Activated T-helper 2 cell treated with anti-CD3 and anti-CD28 coated beads, Interferon-gamma antibody, Interleukin-2, Interleukin-4, amounts not matched to agents 10 μg/mL and 5 μg/mL and 100 μg/mL, durations not matched to agents 14 hours and 24 hours and 36 hours (primary cell): Measurements from ENCODE around the gene PPP2R2C. TPM values are rescaled to one million over a fixed set of nuclear protein-coding genes. Genes with fewer than 3 reads are reported as not detected.

Experiments
- DNase-seq: peaks from one replicate; pipeline ENCODE4 v3.0.0; 2021; ENCODE audit warnings: low spot score
- H3K27ac Mint-ChIP-seq: one replicate; pipeline ENCODE4 v1.8.0; 2021; ENCODE audit warnings: mixed read lengths
- H3K27me3 Mint-ChIP-seq: one replicate; pipeline ENCODE4 v1.8.0; 2021; ENCODE audit warnings: low read depth, mixed read lengths
- H3K36me3 Mint-ChIP-seq: one replicate; pipeline ENCODE4 v1.8.0; 2021; ENCODE audit warnings: low read depth, mixed read lengths
- H3K4me1 Mint-ChIP-seq: one replicate; pipeline ENCODE4 v1.8.0; 2021; ENCODE audit warnings: low read depth, mixed read lengths
- H3K4me3 Mint-ChIP-seq: one replicate; pipeline ENCODE4 v1.8.0; 2021; ENCODE audit warnings: low read depth, mild to moderate bottlenecking, moderate library complexity, mixed read lengths
- H3K9me3 Mint-ChIP-seq: one replicate; pipeline ENCODE4 v1.8.0; 2021; ENCODE audit warnings: mixed read lengths
- intact Hi-C: fragments of 100-400 bp; cut with micrococcal nuclease; formaldehyde crosslinking; loops from one replicate; pipeline ENCODE4 v1.15.1; 2023
- total RNA-seq: library from RNA; stranded (reverse); gene quantifications from 2 replicates; pipeline ENCODE4 v1.2.3, GENCODE V29; 2022

The PPP2R2C gene
- not detected in 2 replicates for total RNA-seq

- Mint-ChIP-seq H3K4me3 (no peak within 1 kb of the TSS), H3K36me3 (no peaks in the 10 kb centered on the region), H3K27ac (no peak within 1 kb of the TSS), H3K4me1 (no peaks in the 10 kb centered on the region), H3K9me3 (no peaks in the 10 kb centered on the region), H3K27me3 (peaks cover 39% of the 10 kb centered on the region)
- no peak for DNase-seq
- intact Hi-C loops: no loop called here
Observed at GRCh38 chr4:6472387-6473263, at the start of gene PPP2R2C. Gene PPP2R2C (minus strand): TSS chr4:6472614. CDS start chr4:6472229, 385 bp downstream.

GRCh38 chr4:6520978-6521377 lies 48.6 kb upstream of the PPP2R2C start:
- H3K4me3 Mint-ChIP-seq: no peak overlapping the region
- no peaks in the 10 kb centered on the region for H3K9me3 Mint-ChIP-seq
- intact Hi-C loops: no loop called here
- H3K27me3 Mint-ChIP-seq: no peaks in the 10 kb centered on the region
- no peak overlapping the region for H3K27ac Mint-ChIP-seq
- H3K36me3 Mint-ChIP-seq: no peaks in the 10 kb centered on the region
- no peak for DNase-seq
- H3K4me1 Mint-ChIP-seq: no peaks in the 10 kb centered on the region

- no peak for DNase-seq
- H3K27ac Mint-ChIP-seq: no peak overlapping the region
- H3K4me3 Mint-ChIP-seq: no peak overlapping the region
- intact Hi-C loops: no loop called here
- no peaks in the 10 kb centered on the region for H3K4me1 Mint-ChIP-seq
- no peaks in the 10 kb centered on the region for H3K36me3 Mint-ChIP-seq
- no peaks in the 10 kb centered on the region for H3K27me3 Mint-ChIP-seq
- H3K9me3 Mint-ChIP-seq: no peaks in the 10 kb centered on the region
Observed at GRCh38 chr4:6520051-6520636, 47.7 kb upstream of the PPP2R2C start.

- H3K4me1 Mint-ChIP-seq: no peaks in the 10 kb centered on the region
- intact Hi-C loops: no loop called here
- no peak overlapping the region for H3K4me3 Mint-ChIP-seq
- H3K27me3 Mint-ChIP-seq: no peaks in the 10 kb centered on the region
- H3K9me3 Mint-ChIP-seq: peaks cover 4% of the 10 kb centered on the region
- H3K36me3 Mint-ChIP-seq: no peaks in the 10 kb centered on the region
- DNase-seq: no peak
- H3K27ac Mint-ChIP-seq: no peak overlapping the region
Observed at GRCh38 chr4:6517171-6517570, 44.8 kb upstream of the PPP2R2C start.

GRCh38 chr4:6516762-6517161 lies 44.3 kb upstream of the PPP2R2C start:
- Mint-ChIP-seq H3K36me3 (no peaks in the 10 kb centered on the region), H3K27ac (no peak overlapping the region), H3K4me3 (no peak overlapping the region), H3K9me3 (peaks cover 4% of the 10 kb centered on the region), H3K4me1 (no peaks in the 10 kb centered on the region), H3K27me3 (no peaks in the 10 kb centered on the region)
- DNase-seq: no peak
- intact Hi-C loops: no loop called here

- H3K4me1 Mint-ChIP-seq: no peaks in the 10 kb centered on the region
- H3K4me3 Mint-ChIP-seq: no peak overlapping the region
- no peaks in the 10 kb centered on the region for H3K27me3 Mint-ChIP-seq
- H3K9me3 Mint-ChIP-seq: peaks cover 5% of the 10 kb centered on the region
- intact Hi-C loops: no loop called here
- H3K36me3 Mint-ChIP-seq: no peaks in the 10 kb centered on the region
- no peak for DNase-seq
- no peak overlapping the region for H3K27ac Mint-ChIP-seq
Observed at GRCh38 chr4:6516281-6516680, 43.9 kb upstream of the PPP2R2C start.

GRCh38 chr4:6513678-6514077 lies 41.3 kb upstream of the PPP2R2C start:
- Mint-ChIP-seq H3K27ac (no peak overlapping the region), H3K4me1 (no peaks in the 10 kb centered on the region), H3K4me3 (no peak overlapping the region), H3K36me3 (peaks cover 3% of the 10 kb centered on the region), H3K9me3 (peaks cover 12% of the 10 kb centered on the region), H3K27me3 (no peaks in the 10 kb centered on the region)
- intact Hi-C loops: no loop called here
- no peak for DNase-seq

GRCh38 chr4:6509587-6509986 lies 37.2 kb upstream of the PPP2R2C start:
- no peak overlapping the region for H3K4me3 Mint-ChIP-seq
- intact Hi-C loops: no loop called here
- H3K4me1 Mint-ChIP-seq: no peaks in the 10 kb centered on the region
- no peak for DNase-seq
- H3K36me3 Mint-ChIP-seq: peaks cover 3% of the 10 kb centered on the region
- H3K27ac Mint-ChIP-seq: no peak overlapping the region
- H3K27me3 Mint-ChIP-seq: no peaks in the 10 kb centered on the region
- peaks cover 34% of the 10 kb centered on the region for H3K9me3 Mint-ChIP-seq

GRCh38 chr4:6507345-6507744 lies 34.9 kb upstream of the PPP2R2C start:
- H3K4me3 Mint-ChIP-seq: no peak overlapping the region
- intact Hi-C loops: no loop called here
- DNase-seq: no peak
- H3K27me3 Mint-ChIP-seq: no peaks in the 10 kb centered on the region
- no peaks in the 10 kb centered on the region for H3K4me1 Mint-ChIP-seq
- no peak overlapping the region for H3K27ac Mint-ChIP-seq
- peaks cover 41% of the 10 kb centered on the region for H3K9me3 Mint-ChIP-seq
- peaks cover 3% of the 10 kb centered on the region for H3K36me3 Mint-ChIP-seq

- Mint-ChIP-seq H3K27me3 (no peaks in the 10 kb centered on the region), H3K9me3 (peaks cover 41% of the 10 kb centered on the region), H3K4me1 (no peaks in the 10 kb centered on the region), H3K27ac (no peak overlapping the region), H3K36me3 (peaks cover 3% of the 10 kb centered on the region), H3K4me3 (no peak overlapping the region)
- intact Hi-C loops: no loop called here
- no peak for DNase-seq
Observed at GRCh38 chr4:6506616-6507140, 34.3 kb upstream of the PPP2R2C start.

GRCh38 chr4:6504900-6505496 lies 32.6 kb upstream of the PPP2R2C start:
- Mint-ChIP-seq H3K4me3 (no peak overlapping the region), H3K27ac (no peak overlapping the region), H3K27me3 (no peaks in the 10 kb centered on the region), H3K36me3 (no peaks in the 10 kb centered on the region), H3K4me1 (no peaks in the 10 kb centered on the region), H3K9me3 (peaks cover 32% of the 10 kb centered on the region)
- no peak for DNase-seq
- intact Hi-C loops: no loop called here

- no peaks in the 10 kb centered on the region for H3K4me1 Mint-ChIP-seq
- intact Hi-C loops: no loop called here
- no peak overlapping the region for H3K27ac Mint-ChIP-seq
- H3K36me3 Mint-ChIP-seq: no peaks in the 10 kb centered on the region
- H3K9me3 Mint-ChIP-seq: peaks cover 32% of the 10 kb centered on the region
- no peaks in the 10 kb centered on the region for H3K27me3 Mint-ChIP-seq
- no peak overlapping the region for H3K4me3 Mint-ChIP-seq
- no peak for DNase-seq
Observed at GRCh38 chr4:6502747-6503465, 30.5 kb upstream of the PPP2R2C start.
